CD4-positive, alpha-beta T cell treated with Interleukin-2 at 100 ng/mL for 4 hours (primary cell): ENCODE results near the gene GRPEL2.
"Not testable (repeated sequence)": the region's sequence is repeated elsewhere in the genome, so short reads cannot be mapped to it uniquely, and the experiment has no call there.

Experiments used
- DNase-seq: peaks from one replicate; pipeline ENCODE4 v3.0.0-alpha.2; 2020; ENCODE audit warnings: low spot score

The GRPEL2 gene

GRCh38 chr5:149398747-149399266 is 53.5 kb downstream of the GRPEL2 start:
- DNase-seq: not testable (repeated sequence)

GRCh38 chr5:149399775-149400174 is 54.5 kb downstream of the GRPEL2 start:
- no peak for DNase-seq

GRCh38 chr5:149400304-149400703 is 55.0 kb downstream of the GRPEL2 start:
- no peak for DNase-seq

GRCh38 chr5:149401051-149401450 is 55.8 kb downstream of the GRPEL2 start:
- DNase-seq: no peak

GRCh38 chr5:149402291-149402690 is 57.0 kb downstream of the GRPEL2 start:
- DNase-seq: no peak
